Measurements from ENCODE around the gene ANKRD27.

DNA sequence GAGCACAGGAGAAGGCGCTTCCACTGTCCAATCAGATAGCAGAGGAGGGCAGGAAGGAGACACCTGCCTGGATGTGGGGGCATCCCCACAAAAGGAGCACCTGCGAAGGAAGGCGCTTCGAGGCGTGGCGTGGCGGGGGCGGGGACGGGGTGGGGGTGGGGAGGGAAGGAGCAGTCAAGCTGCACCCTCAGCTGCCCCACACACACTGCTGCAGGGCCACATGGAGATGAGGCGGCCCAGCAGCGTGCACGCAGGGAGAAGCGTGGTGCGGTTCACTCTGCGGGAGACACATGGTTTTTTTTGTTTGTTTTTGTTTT lies 21.4 kb downstream of the ANKRD27 start:
- TF ChIP-seq POLR2A (IDR thresholded peaks at IDR 0.05; ENCODE audit: low read length), result no peak
- no peak for TF ChIP-seq GATA1 (IDR thresholded peaks at IDR 0.05; ENCODE audit: low read depth, low read length)

Data from erythroblast (primary cell).